GM12865 (cell line): Measurements from ENCODE around the gene PRICKLE2.

Source experiments
- DNase-seq: peaks from one replicate; pipeline ENCODE4 v3.0.0; 2010; ENCODE audit warnings: low read depth
- H3K4me3 ChIP-seq: 2 replicates; pipeline ENCODE4 v1.5.1; 2011; ENCODE audit warnings: mild to moderate bottlenecking, low read depth, low read length, control low read depth
- CTCF ChIP-seq: IDR thresholded peaks from 2 replicates; pipeline ENCODE4 v1.5.1; 2011; ENCODE audit warnings: low read length, control low read depth, low read depth, inconsistent platforms; ENCODE audit not compliant: insufficient read depth; ENCODE audit errors: missing control alignments

Gene PRICKLE2

DNA sequence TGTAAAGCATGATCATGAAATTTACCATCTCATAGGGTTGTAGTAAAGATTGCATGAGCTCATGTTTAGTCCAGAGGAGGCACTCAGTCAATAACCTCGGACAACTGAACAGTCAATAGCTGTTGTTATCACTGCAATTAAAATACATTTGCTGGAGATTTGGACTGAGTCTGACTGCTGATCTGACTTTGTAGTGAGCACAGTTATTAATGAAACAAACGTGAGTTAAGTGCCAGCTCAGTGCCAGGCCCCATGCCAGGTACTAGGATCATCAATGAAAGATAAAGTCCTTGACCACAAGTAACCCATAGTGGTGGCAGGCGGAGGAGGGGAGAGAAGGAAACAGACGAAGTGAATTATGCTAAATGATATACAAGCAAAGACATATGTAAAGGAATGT, 43.7 kb upstream of the PRICKLE2 start:
- no peak overlapping the region for H3K4me3 ChIP-seq
- DNase-seq, result no peak
- TF ChIP-seq CTCF, result no peak

- H3K4me3 ChIP-seq, result no peak overlapping the region
- TF ChIP-seq CTCF, result no peak
- DNase-seq, result no peak
Observed at GRCh38 chr3:64267721-64268604, 42.7 kb upstream of the PRICKLE2 start.

- no peak overlapping the region for H3K4me3 ChIP-seq
- TF ChIP-seq CTCF, result no peak
- DNase-seq, result no peak
Observed at GRCh38 chr3:64266983-64267382, 41.7 kb upstream of the PRICKLE2 start.

GRCh38 chr3:64266065-64266931, 41.0 kb upstream of the PRICKLE2 start:
- no peak overlapping the region for H3K4me3 ChIP-seq
- DNase-seq, result no peak
- TF ChIP-seq CTCF, result no peak

DNA sequence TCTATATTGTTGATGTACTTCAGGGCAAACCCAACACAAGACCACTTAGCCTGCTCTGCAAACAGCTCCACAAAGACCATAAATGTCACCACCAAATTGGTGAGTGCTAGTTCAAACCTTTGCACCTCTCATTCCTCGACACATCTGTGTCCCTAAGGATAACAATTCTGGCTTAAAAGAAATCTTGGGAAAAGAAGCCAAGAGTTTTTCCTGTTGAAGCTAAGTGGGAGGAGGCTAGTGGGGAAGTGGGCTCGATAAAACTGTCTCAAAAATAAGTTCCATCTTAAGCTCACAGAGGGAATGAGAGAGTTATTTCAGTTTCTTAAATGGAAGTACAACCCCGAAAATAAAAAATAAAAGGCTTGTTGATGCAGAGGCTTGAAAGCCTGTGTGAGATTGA, 40.4 kb upstream of the PRICKLE2 start:
- no peak overlapping the region for H3K4me3 ChIP-seq
- no peak for TF ChIP-seq CTCF
- DNase-seq, result no peak

GRCh38 chr3:64264501-64265109, 39.3 kb upstream of the PRICKLE2 start:
- no peak overlapping the region for H3K4me3 ChIP-seq
- DNase-seq, result no peak
- TF ChIP-seq CTCF, result no peak
